Measurements from ENCODE around the gene CZIB. TPM values are rescaled to one million over a fixed set of nuclear protein-coding genes. Genes with fewer than 3 reads are reported as not detected.

Gene CZIB
- total RNA-seq, 4 donors from 2014 or later = 11.2 to 61.9 (median 39.7) TPM

- DNase-seq = no peak
- intact Hi-C loops (cut with DNase I; ENCODE audit: low total_unique reads) (no loop called here), in situ Hi-C loops (cut with MboI; ENCODE audit: low pct_ligation_motif_present in 1 of 4, low pct_unique_long_range_greater_than_20kb in 1 of 4, low sequenced_read_pairs in 3 of 4) (no loop called here)
- Histone ChIP-seq H3K27ac (no peak overlapping the region), H3K27me3 (no peaks in the 10 kb centered on the region), H3K4me3 (no peak overlapping the region), H3K4me1 (no peaks in the 10 kb centered on the region), H3K9me3 (no peaks in the 10 kb centered on the region), H3K36me3 (no peaks in the 10 kb centered on the region)
- WGBS, 2 donors (ENCODE audit: low coverage in 1 of 2) = 80 to 97% methylated on average over 4 of the region's 4 CpGs
- no peak for TF ChIP-seq CTCF (IDR thresholded peaks at IDR 0.05)
- TF ChIP-seq EP300 (IDR thresholded peaks at IDR 0.05; ENCODE audit: low read depth) = no peak
- TF ChIP-seq POLR2AphosphoS5 (IDR thresholded peaks at IDR 0.05) = no peak
- no peak for TF ChIP-seq POLR2A (IDR thresholded peaks at IDR 0.05)
These were observed 29.9 kb upstream of the CZIB start for GRCh38 chr1:53250325-53250724.

GRCh38 chr1:53249706-53250105, 29.3 kb upstream of the CZIB start:
- intact Hi-C loops (cut with DNase I; ENCODE audit: low total_unique reads) (no loop called here), in situ Hi-C loops (cut with MboI; ENCODE audit: low pct_ligation_motif_present in 1 of 4, low pct_unique_long_range_greater_than_20kb in 1 of 4, low sequenced_read_pairs in 3 of 4) (no loop called here)
- TF ChIP-seq CTCF (IDR thresholded peaks at IDR 0.05) (no peak), POLR2A (IDR thresholded peaks at IDR 0.05) (no peak), POLR2AphosphoS5 (IDR thresholded peaks at IDR 0.05) (no peak), EP300 (IDR thresholded peaks at IDR 0.05; ENCODE audit: low read depth) (no peak)
- H3K4me1 ChIP-seq = no peaks in the 10 kb centered on the region
- no peaks in the 10 kb centered on the region for H3K27me3 ChIP-seq
- no peak for DNase-seq
- no peak overlapping the region for H3K27ac ChIP-seq
- 68 to 94% methylated on average over 2 to 3 of the region's 3 CpGs for WGBS, 2 donors (ENCODE audit: low coverage in 1 of 2)
- no peak overlapping the region for H3K4me3 ChIP-seq
- no peaks in the 10 kb centered on the region for H3K36me3 ChIP-seq
- H3K9me3 ChIP-seq = no peaks in the 10 kb centered on the region

- no peaks in the 10 kb centered on the region for H3K4me1 ChIP-seq
- H3K4me3 ChIP-seq = no peak overlapping the region
- in situ Hi-C loops (cut with MboI; ENCODE audit: low pct_ligation_motif_present in 1 of 4, low pct_unique_long_range_greater_than_20kb in 1 of 4, low sequenced_read_pairs in 3 of 4) (no loop called here), intact Hi-C loops (cut with DNase I; ENCODE audit: low total_unique reads) (no loop called here)
- DNase-seq = no peak
- no peak for TF ChIP-seq POLR2A (IDR thresholded peaks at IDR 0.05)
- TF ChIP-seq POLR2AphosphoS5 (IDR thresholded peaks at IDR 0.05) = no peak
- no peak for TF ChIP-seq CTCF (IDR thresholded peaks at IDR 0.05)
- no peak for TF ChIP-seq EP300 (IDR thresholded peaks at IDR 0.05; ENCODE audit: low read depth)
- WGBS, 2 donors (ENCODE audit: low coverage in 1 of 2) = 89 to 90% methylated on average over 4 of the region's 4 CpGs
- no peak overlapping the region for H3K27ac ChIP-seq
- no peaks in the 10 kb centered on the region for H3K27me3 ChIP-seq
- no peaks in the 10 kb centered on the region for H3K9me3 ChIP-seq
- H3K36me3 ChIP-seq = no peaks in the 10 kb centered on the region
These were observed 26.1 kb upstream of the CZIB start for GRCh38 chr1:53246261-53247134.

GRCh38 chr1:53244141-53244540, 23.7 kb upstream of the CZIB start:
- Histone ChIP-seq H3K9me3 (no peaks in the 10 kb centered on the region), H3K4me1 (peaks cover 0 to 2% (median under 1%) of the 10 kb centered on the region in 4 donors), H3K27me3 (no peaks in the 10 kb centered on the region), H3K27ac (no peak overlapping the region), H3K36me3 (no peaks in the 10 kb centered on the region), H3K4me3 (no peak overlapping the region)
- intact Hi-C loops (cut with DNase I; ENCODE audit: low total_unique reads) = no loop called here
- TF ChIP-seq EP300 (IDR thresholded peaks at IDR 0.05; ENCODE audit: low read depth) (no peak), CTCF (IDR thresholded peaks at IDR 0.05) (no peak), POLR2A (IDR thresholded peaks at IDR 0.05) (no peak), POLR2AphosphoS5 (IDR thresholded peaks at IDR 0.05) (no peak)
- WGBS, 2 donors (ENCODE audit: low coverage in 1 of 2) = 73 to 75% methylated on average over 2 to 4 of the region's 4 CpGs
- no peak for DNase-seq
- in situ Hi-C loops (cut with MboI; ENCODE audit: low pct_ligation_motif_present in 1 of 4, low pct_unique_long_range_greater_than_20kb in 1 of 4, low sequenced_read_pairs in 3 of 4) = no loop called here

Measured in transverse colon (tissue), 4 donors.